ENCODE measurements around the gene SMYD3. TPM values are rescaled to one million over a fixed set of nuclear protein-coding genes. Genes with fewer than 3 reads are reported as not detected.

SMYD3 gene
- total and polyA plus RNA-seq, 10 of the 15 experiments (the other 5 are each of a cell fraction or from before 2014, with no cell fraction given), result 18.3 to 54.0 (median 24.8) TPM

DNA sequence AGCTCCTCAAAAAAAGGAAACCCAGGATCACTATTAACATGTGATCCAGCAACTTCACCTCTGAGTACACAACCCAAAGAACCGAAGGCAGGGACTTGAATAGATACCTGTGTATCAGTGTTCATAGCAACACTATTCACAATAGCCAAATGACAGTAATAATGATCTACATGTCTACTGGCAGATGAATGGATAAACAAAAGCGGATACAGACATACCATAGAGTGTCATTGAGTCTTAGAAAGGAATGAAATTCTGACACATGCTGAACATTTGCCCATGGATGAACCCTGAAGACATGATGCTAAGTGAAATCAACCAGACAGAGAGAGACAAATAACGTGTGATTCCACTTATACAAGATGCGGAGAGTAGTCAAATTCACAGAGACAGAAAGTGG lies 788.1 kb downstream of the SMYD3 start (continued):
- TF ChIP-seq, protein P1, sequence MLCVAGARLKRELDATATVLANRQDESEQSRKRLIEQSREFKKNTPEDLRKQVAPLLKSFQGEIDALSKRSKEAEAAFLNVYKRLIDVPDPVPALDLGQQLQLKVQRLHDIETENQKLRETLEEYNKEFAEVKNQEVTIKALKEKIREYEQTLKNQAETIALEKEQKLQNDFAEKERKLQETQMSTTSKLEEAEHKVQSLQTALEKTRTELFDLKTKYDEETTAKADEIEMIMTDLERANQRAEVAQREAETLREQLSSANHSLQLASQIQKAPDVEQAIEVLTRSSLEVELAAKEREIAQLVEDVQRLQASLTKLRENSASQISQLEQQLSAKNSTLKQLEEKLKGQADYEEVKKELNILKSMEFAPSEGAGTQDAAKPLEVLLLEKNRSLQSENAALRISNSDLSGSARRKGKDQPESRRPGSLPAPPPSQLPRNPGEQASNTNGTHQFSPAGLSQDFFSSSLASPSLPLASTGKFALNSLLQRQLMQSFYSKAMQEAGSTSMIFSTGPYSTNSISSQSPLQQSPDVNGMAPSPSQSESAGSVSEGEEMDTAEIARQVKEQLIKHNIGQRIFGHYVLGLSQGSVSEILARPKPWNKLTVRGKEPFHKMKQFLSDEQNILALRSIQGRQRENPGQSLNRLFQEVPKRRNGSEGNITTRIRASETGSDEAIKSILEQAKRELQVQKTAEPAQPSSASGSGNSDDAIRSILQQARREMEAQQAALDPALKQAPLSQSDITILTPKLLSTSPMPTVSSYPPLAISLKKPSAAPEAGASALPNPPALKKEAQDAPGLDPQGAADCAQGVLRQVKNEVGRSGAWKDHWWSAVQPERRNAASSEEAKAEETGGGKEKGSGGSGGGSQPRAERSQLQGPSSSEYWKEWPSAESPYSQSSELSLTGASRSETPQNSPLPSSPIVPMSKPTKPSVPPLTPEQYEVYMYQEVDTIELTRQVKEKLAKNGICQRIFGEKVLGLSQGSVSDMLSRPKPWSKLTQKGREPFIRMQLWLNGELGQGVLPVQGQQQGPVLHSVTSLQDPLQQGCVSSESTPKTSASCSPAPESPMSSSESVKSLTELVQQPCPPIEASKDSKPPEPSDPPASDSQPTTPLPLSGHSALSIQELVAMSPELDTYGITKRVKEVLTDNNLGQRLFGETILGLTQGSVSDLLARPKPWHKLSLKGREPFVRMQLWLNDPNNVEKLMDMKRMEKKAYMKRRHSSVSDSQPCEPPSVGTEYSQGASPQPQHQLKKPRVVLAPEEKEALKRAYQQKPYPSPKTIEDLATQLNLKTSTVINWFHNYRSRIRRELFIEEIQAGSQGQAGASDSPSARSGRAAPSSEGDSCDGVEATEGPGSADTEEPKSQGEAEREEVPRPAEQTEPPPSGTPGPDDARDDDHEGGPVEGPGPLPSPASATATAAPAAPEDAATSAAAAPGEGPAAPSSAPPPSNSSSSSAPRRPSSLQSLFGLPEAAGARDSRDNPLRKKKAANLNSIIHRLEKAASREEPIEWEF (IDR thresholded peaks at IDR 0.05; ENCODE audit: insufficient replicate concordance, low read depth, low read length), result no peak
- TF ChIP-seq MTA2 (IDR thresholded peaks at IDR 0.05; ENCODE audit: low read depth) (no peak), TARDBP (IDR thresholded peaks at IDR 0.05; ENCODE audit: borderline replicate concordance) (no peak), RFX5 (IDR thresholded peaks at IDR 0.05; ENCODE audit: low read depth, low read length) (no peak), EED (IDR thresholded peaks at IDR 0.05; ENCODE audit: low read depth) (no peak), NBN (IDR thresholded peaks at IDR 0.05) (no peak), JUND (IDR thresholded peaks at IDR 0.05; ENCODE audit: low read depth, low read length) (no peak), ZSCAN29 (IDR thresholded peaks at IDR 0.05) (no peak), CBX5 (IDR thresholded peaks at IDR 0.05; ENCODE audit: low read depth) (no peak), YBX1 (IDR thresholded peaks at IDR 0.05) (no peak)

DNA sequence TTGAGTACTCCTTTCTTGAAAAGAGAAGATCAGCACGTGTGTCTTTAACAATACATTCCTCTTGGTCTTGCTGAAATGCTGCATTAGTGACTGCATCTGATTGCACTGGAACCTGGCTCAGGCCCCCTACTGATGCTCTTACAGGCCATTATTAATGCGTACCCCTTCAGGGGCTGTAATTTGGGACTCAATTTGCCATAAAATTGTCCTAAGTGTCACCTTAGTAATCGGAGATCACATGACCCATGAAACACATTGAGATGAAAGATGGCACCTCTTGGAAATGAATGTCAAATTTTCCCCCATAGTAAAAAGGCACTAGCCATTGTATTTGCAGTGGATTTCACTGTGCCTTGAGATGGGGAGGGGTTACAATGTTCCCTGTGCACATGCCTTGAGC lies 789.0 kb downstream of the SMYD3 start:
- DNase-seq (ENCODE audit: low read depth, low spot score) (no peak), ATAC-seq (no peak), FAIRE-seq (no peak)
- no peaks in the 10 kb centered on the region for H3K27me3 ChIP-seq (replicated peaks in 1 of 2; ENCODE audit: control insufficient read depth in 2 of 2, insufficient read depth in 2 of 2, low read length in 1 of 2)
- ChIA-PET RAD21 (ENCODE audit: unreplicated experiment) (no interaction called here), POLR2A (no interaction called here), SMC1A (ENCODE audit: uncharacterized antibody, unreplicated experiment) (no interaction called here), CTCF (no interaction called here)
- H4K20me1 ChIP-seq (ENCODE audit: control insufficient read depth, insufficient read depth), result no peaks in the 10 kb centered on the region
- no peaks in the 10 kb centered on the region for H3K4me1 ChIP-seq (ENCODE audit: control insufficient read depth, insufficient read depth, low read length)
- BruUV-seq (replicated peaks), result no TSS peak
- H3K36me3 ChIP-seq (ENCODE audit: control insufficient read depth in 2 of 2, insufficient read depth in 2 of 2, low read length in 1 of 2), result no peaks in the 10 kb centered on the region
- no peaks in the 10 kb centered on the region for H3K9me3 ChIP-seq (replicated peaks; ENCODE audit: control insufficient read depth, insufficient read depth, low read length)
- no peaks in the 10 kb centered on the region for H3K79me2 ChIP-seq (ENCODE audit: control insufficient read depth, insufficient read depth, low read length)
- no peak for TF ChIP-seq HCFC1 (IDR thresholded peaks at IDR 0.05; ENCODE audit: low read length)
- TF ChIP-seq, protein P2, sequence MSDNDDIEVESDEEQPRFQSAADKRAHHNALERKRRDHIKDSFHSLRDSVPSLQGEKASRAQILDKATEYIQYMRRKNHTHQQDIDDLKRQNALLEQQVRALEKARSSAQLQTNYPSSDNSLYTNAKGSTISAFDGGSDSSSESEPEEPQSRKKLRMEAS (IDR thresholded peaks at IDR 0.05; ENCODE audit: low read depth, low read length), result no peak
- TF ChIP-seq NFYB (IDR thresholded peaks at IDR 0.05; ENCODE audit: insufficient read depth, low read depth, low read length), result no peak
- TF ChIP-seq, protein P3, sequence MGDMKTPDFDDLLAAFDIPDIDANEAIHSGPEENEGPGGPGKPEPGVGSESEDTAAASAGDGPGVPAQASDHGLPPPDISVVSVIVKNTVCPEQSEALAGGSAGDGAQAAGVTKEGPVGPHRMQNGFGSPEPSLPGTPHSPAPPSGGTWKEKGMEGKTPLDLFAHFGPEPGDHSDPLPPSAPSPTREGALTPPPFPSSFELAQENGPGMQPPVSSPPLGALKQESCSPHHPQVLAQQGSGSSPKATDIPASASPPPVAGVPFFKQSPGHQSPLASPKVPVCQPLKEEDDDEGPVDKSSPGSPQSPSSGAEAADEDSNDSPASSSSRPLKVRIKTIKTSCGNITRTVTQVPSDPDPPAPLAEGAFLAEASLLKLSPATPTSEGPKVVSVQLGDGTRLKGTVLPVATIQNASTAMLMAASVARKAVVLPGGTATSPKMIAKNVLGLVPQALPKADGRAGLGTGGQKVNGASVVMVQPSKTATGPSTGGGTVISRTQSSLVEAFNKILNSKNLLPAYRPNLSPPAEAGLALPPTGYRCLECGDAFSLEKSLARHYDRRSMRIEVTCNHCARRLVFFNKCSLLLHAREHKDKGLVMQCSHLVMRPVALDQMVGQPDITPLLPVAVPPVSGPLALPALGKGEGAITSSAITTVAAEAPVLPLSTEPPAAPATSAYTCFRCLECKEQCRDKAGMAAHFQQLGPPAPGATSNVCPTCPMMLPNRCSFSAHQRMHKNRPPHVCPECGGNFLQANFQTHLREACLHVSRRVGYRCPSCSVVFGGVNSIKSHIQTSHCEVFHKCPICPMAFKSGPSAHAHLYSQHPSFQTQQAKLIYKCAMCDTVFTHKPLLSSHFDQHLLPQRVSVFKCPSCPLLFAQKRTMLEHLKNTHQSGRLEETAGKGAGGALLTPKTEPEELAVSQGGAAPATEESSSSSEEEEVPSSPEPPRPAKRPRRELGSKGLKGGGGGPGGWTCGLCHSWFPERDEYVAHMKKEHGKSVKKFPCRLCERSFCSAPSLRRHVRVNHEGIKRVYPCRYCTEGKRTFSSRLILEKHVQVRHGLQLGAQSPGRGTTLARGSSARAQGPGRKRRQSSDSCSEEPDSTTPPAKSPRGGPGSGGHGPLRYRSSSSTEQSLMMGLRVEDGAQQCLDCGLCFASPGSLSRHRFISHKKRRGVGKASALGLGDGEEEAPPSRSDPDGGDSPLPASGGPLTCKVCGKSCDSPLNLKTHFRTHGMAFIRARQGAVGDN (IDR thresholded peaks at IDR 0.05), result no peak
- no peak for TF ChIP-seq CREB1 (IDR thresholded peaks at IDR 0.05; ENCODE audit: low read depth)
- no peak for TF ChIP-seq MEF2B (IDR thresholded peaks at IDR 0.05; ENCODE audit: partially characterized antibody, poor library complexity, severe bottlenecking)
- intact Hi-C loops (cut with micrococcal nuclease; ENCODE audit: unreplicated experiment), result no loop called here
- no peak overlapping the region for H3K27ac ChIP-seq (ENCODE audit: control insufficient read depth, insufficient read depth)
- H2AFZ ChIP-seq (ENCODE audit: control insufficient read depth, low read depth, low read length), result no peak overlapping the region
- H3K4me2 ChIP-seq (ENCODE audit: control insufficient read depth, insufficient read depth), result no peak overlapping the region
- H3K4me3 ChIP-seq, result no peak overlapping the region
- no peak overlapping the region for H3K9ac ChIP-seq (ENCODE audit: control insufficient read depth, insufficient read depth, low read length)
- in situ Hi-C loops (cut with MboI), result no loop called here
- WGBS (ENCODE audit: insufficient coverage, insufficient replicate concordance, low lambda C conversion rate, missing lambda C conversion rate), result 54% methylated on average over 3 of the region's 3 CpGs
